GM12878 (cell line): Measurements from ENCODE around the gene A1BG.

Source experiments
- CBFB ChIP-seq: IDR thresholded peaks from 2 replicates; pipeline ENCODE4 v1.6.1; 2016; ENCODE audit warnings: antibody characterized with exemption, low read depth
- CEBPB ChIP-seq, 2 experiments: fragments of 150-350 bp in 1 of 2; IDR thresholded peaks; 2 replicates each; pipeline ENCODE4 v1.6.1; 2012 to 2014; ENCODE audit warnings: low read depth in 2 of 2, low read length in 2 of 2, borderline replicate concordance in 1 of 2, inconsistent platforms in 1 of 2
- FOXK2 ChIP-seq: fragments of 450-650 bp; IDR thresholded peaks from 2 replicates; pipeline ENCODE4 v1.6.1; 2017; ENCODE audit warnings: mild to moderate bottlenecking, moderate library complexity
- JUND ChIP-seq: IDR thresholded peaks from 2 replicates; pipeline ENCODE4 v1.6.1; 2012; ENCODE audit warnings: low read depth, mild to moderate bottlenecking, low read length, improper control_type of control experiment, moderate library complexity
- MXI1 ChIP-seq: fragments of 150-350 bp; IDR thresholded peaks from 2 replicates; pipeline ENCODE4 v1.6.1; 2011; ENCODE audit warnings: low read depth, mild to moderate bottlenecking, inconsistent platforms, low read length, improper control_type of control experiment
- TAF1 ChIP-seq: IDR thresholded peaks from 2 replicates; pipeline ENCODE4 v1.6.1; 2011; ENCODE audit warnings: mild to moderate bottlenecking, low read depth, low read length, borderline replicate concordance
- TCF12 ChIP-seq: IDR thresholded peaks from 2 replicates; pipeline ENCODE4 v1.6.1; 2011; ENCODE audit warnings: low read depth, mild to moderate bottlenecking, low read length

- TF ChIP-seq TCF12 (no peak), TAF1 (no peak), CEBPB (IDR thresholded peaks at IDR 0.05; ENCODE audit: borderline replicate concordance in 1 of 2, low read depth in 2 of 2, low read length in 2 of 2) (no peak), MXI1 (no peak), CBFB (no peak), JUND (no peak), FOXK2 (no peak)
Observed at GRCh38 chr19:58357481-58358145, 4.3 kb upstream of the A1BG start.
